HUDEP-2 (cell line): ENCODE measurements around the gene ELFN2.

Experiments
- DNase-seq, 76 experiments: peaks; one replicate each; lab custom pipeline; 2025; ENCODE audit not compliant: unreplicated experiment in 76 of 76; lab: John Stamatoyannopoulos, UW

Gene ELFN2

GRCh38 chr22:37319469-37319868 is 107.8 kb downstream of the ELFN2 start:
- DNase-seq, result no peak

- no peak for DNase-seq
Measured at GRCh38 chr22:37318364-37319109, 108.7 kb downstream of the ELFN2 start.
